Measurements from ENCODE around the gene ATN1. TPM values are rescaled to one million over a fixed set of nuclear protein-coding genes. Genes with fewer than 3 reads are reported as not detected.
A peak's percentile ranks its signal among the peaks of the same experiment; 100 is the strongest.

ATN1 gene
- total RNA-seq, 1 experiment from 2014 or later, result 82.3 TPM

DNA sequence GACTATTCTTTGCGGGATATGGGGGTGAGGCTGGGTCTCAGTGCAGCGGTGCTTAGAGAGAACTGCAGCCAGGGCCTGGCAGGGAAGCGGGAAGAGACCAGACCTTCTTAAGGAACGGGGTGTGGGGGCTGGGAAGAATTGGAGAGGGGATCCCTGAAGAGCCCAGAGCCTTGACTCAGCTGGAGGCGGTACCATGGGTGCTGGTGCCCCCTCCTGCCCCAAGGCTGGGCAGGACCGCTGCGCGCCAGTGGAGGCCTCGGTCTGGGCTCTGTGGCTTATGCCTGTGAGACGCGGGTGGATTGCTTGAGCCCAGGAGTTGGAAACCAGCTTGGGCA lies 14.5 kb downstream of the ATN1 start:
- ATAC-seq, result no peak
- no peak for DNase-seq (ENCODE audit: low read depth, low spot score)
- H3K4me3 ChIP-seq (ENCODE audit: low read depth in 2 of 2, low read length in 2 of 2), result no peak overlapping the region
- H3K27ac ChIP-seq (ENCODE audit: low read length), result peak overlapping the region; percentile 95
- POLR2A ChIA-PET, result interaction anchor here (0.6 kb wide), 1 partner anchor 17 kb away, joined by 3 read pairs; no protein-coding TSS in a partner anchor
- intact Hi-C loops (cut with micrococcal nuclease; ENCODE audit: unreplicated experiment), result loop anchor here (10.0 kb wide), 1 partner anchor 173 kb away; no protein-coding TSS in a partner anchor
- H3K36me3 ChIP-seq (ENCODE audit: control insufficient read depth, insufficient read depth, low read length), result no peaks in the 10 kb centered on the region; the same call in 1 of the 2 replicates
- in situ Hi-C loops (cut with HindIII; ENCODE audit: low pct_unique_long_range_greater_than_20kb, low sequenced_read_pairs), result no loop called here
- no peak for TF ChIP-seq TCF7L2 (IDR thresholded peaks at IDR 0.05; ENCODE audit: low read depth, low read length)
- no peak; the same call in 1 of the 2 replicates for TF ChIP-seq POLR2AphosphoS5 (IDR thresholded peaks at IDR 0.05; ENCODE audit: low read depth, low read length)
- no peak for TF ChIP-seq SIN3A (IDR thresholded peaks at IDR 0.05; ENCODE audit: borderline replicate concordance, insufficient read depth, low read depth, low read length)
- TF ChIP-seq, protein P1, sequence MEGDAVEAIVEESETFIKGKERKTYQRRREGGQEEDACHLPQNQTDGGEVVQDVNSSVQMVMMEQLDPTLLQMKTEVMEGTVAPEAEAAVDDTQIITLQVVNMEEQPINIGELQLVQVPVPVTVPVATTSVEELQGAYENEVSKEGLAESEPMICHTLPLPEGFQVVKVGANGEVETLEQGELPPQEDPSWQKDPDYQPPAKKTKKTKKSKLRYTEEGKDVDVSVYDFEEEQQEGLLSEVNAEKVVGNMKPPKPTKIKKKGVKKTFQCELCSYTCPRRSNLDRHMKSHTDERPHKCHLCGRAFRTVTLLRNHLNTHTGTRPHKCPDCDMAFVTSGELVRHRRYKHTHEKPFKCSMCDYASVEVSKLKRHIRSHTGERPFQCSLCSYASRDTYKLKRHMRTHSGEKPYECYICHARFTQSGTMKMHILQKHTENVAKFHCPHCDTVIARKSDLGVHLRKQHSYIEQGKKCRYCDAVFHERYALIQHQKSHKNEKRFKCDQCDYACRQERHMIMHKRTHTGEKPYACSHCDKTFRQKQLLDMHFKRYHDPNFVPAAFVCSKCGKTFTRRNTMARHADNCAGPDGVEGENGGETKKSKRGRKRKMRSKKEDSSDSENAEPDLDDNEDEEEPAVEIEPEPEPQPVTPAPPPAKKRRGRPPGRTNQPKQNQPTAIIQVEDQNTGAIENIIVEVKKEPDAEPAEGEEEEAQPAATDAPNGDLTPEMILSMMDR (IDR thresholded peaks at IDR 0.05), result no peak
- TF ChIP-seq, protein P2, sequence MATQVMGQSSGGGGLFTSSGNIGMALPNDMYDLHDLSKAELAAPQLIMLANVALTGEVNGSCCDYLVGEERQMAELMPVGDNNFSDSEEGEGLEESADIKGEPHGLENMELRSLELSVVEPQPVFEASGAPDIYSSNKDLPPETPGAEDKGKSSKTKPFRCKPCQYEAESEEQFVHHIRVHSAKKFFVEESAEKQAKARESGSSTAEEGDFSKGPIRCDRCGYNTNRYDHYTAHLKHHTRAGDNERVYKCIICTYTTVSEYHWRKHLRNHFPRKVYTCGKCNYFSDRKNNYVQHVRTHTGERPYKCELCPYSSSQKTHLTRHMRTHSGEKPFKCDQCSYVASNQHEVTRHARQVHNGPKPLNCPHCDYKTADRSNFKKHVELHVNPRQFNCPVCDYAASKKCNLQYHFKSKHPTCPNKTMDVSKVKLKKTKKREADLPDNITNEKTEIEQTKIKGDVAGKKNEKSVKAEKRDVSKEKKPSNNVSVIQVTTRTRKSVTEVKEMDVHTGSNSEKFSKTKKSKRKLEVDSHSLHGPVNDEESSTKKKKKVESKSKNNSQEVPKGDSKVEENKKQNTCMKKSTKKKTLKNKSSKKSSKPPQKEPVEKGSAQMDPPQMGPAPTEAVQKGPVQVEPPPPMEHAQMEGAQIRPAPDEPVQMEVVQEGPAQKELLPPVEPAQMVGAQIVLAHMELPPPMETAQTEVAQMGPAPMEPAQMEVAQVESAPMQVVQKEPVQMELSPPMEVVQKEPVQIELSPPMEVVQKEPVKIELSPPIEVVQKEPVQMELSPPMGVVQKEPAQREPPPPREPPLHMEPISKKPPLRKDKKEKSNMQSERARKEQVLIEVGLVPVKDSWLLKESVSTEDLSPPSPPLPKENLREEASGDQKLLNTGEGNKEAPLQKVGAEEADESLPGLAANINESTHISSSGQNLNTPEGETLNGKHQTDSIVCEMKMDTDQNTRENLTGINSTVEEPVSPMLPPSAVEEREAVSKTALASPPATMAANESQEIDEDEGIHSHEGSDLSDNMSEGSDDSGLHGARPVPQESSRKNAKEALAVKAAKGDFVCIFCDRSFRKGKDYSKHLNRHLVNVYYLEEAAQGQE (IDR thresholded peaks at IDR 0.05; ENCODE audit: insufficient read depth in 1 of 2, low read depth in 2 of 2, low read length in 1 of 2), result no peak
- no TSS peak for BruUV-seq (replicated peaks)
- CTCF ChIA-PET, result no interaction called here
- H3K9me3 ChIP-seq (ENCODE audit: control insufficient read depth, insufficient read depth, low read depth, low read length), result no peaks in the 10 kb centered on the region
- peaks cover 46% of the 10 kb centered on the region for H3K4me1 ChIP-seq (ENCODE audit: control insufficient read depth, insufficient read depth, low read length)
- H3K27me3 ChIP-seq (ENCODE audit: control insufficient read depth, insufficient read depth, low read length), result no peaks in the 10 kb centered on the region

DNA sequence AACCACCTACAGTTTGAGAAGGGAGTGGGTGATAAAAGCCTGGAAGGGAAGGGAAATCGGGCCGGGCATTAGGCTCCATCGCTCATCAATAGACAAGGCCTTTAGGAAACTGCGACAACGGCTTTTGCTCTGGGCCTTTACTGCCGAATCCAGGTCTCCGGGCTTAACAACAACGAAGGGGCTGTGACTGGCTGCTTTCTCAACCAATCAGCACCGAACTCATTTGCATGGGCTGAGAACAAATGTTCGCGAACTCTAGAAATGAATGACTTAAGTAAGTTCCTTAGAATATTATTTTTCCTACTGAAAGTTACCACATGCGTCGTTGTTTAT lies 15.6 kb downstream of the ATN1 start:
- CTCF ChIA-PET, result no interaction called here
- intact Hi-C loops (cut with micrococcal nuclease; ENCODE audit: unreplicated experiment), result loop anchor here (10.0 kb wide), 1 partner anchor 171 kb away; no protein-coding TSS in a partner anchor
- no TSS peak for BruUV-seq (replicated peaks)
- POLR2A ChIA-PET, result interaction anchor here (1.0 to 1.7 kb wide), 3 partner anchors 9 to 21 kb away, joined by 4 to 9 read pairs (median 8); no protein-coding TSS in a partner anchor
- Histone ChIP-seq H3K27ac (ENCODE audit: low read length) (peak overlapping the region; percentile 95), H3K36me3 (ENCODE audit: control insufficient read depth, insufficient read depth, low read length) (no peaks in the 10 kb centered on the region; the same call in 1 of the 2 replicates), H3K4me1 (ENCODE audit: control insufficient read depth, insufficient read depth, low read length) (peaks cover 42% of the 10 kb centered on the region), H3K27me3 (ENCODE audit: control insufficient read depth, insufficient read depth, low read length) (no peaks in the 10 kb centered on the region), H3K9me3 (ENCODE audit: control insufficient read depth, insufficient read depth, low read depth, low read length) (no peaks in the 10 kb centered on the region), H3K4me3 (ENCODE audit: low read depth in 2 of 2, low read length in 2 of 2) (peak overlapping the region; percentile 34 to 64)
- ATAC-seq (peak; percentile 51), DNase-seq (ENCODE audit: low read depth, low spot score) (peak; percentile 81)
- in situ Hi-C loops (cut with HindIII; ENCODE audit: low pct_unique_long_range_greater_than_20kb, low sequenced_read_pairs), result no loop called here
- TF ChIP-seq, protein P1 (IDR thresholded peaks at IDR 0.05), result no peak
- TF ChIP-seq POLR2AphosphoS5 (IDR thresholded peaks at IDR 0.05; ENCODE audit: low read depth, low read length), result no peak
- no peak for TF ChIP-seq SIN3A (IDR thresholded peaks at IDR 0.05; ENCODE audit: borderline replicate concordance, insufficient read depth, low read depth, low read length)
- TF ChIP-seq, protein P2 (IDR thresholded peaks at IDR 0.05; ENCODE audit: insufficient read depth in 1 of 2, low read depth in 2 of 2, low read length in 1 of 2), result no peak
- no peak for TF ChIP-seq TCF7L2 (IDR thresholded peaks at IDR 0.05; ENCODE audit: low read depth, low read length)

Measured in Panc1 (cell line).